HepG2 (cell line): ENCODE measurements around the gene BCAS3. TPM values are rescaled to one million over a fixed set of nuclear protein-coding genes. Genes with fewer than 3 reads are reported as not detected.

Experiments
- ZBTB40 ChIP-seq, 2 experiments: fragments of 450-650 bp in 1 of 2; sonication (generic) in 1 of 2; formaldehyde crosslinking in 1 of 2; IDR thresholded peaks; 2 replicates each; pipeline versions ENCODE4 v1.6.1 to v1.8.0; 2016 to 2022; ENCODE audit warnings: antibody characterized with exemption in 1 of 2, mild to moderate bottlenecking in 1 of 2, missing genetic modification reagents in 1 of 2
- ZHX2 ChIP-seq, 2 experiments: sonication (generic) in 1 of 2; formaldehyde crosslinking in 1 of 2; IDR thresholded peaks; 2 replicates each; pipeline versions ENCODE4 v1.6.1 to v1.9.0; 2014 to 2022; ENCODE audit warnings: antibody characterized with exemption in 1 of 2, borderline replicate concordance in 1 of 2, inconsistent platforms in 1 of 2, low read depth in 1 of 2, missing genetic modification reagents in 1 of 2
- polyA plus RNA-seq, 8 experiments: library from polyadenylated mRNA; depleted of rRNA in 3 of 8; stranded (reverse) in 7 of 8; unstranded in 1 of 8; fragments of >200 nt; fragmentation: Illumina TruSeq in 4 of 8; extraction: Trizol in 4 of 8; gene quantifications; 2 replicates each; pipeline versions ENCODE4 v1.2.1 to v1.2.3, GENCODE V29; 2011 to 2016; ENCODE audit warnings: low read depth in 4 of 8, missing spikeins in 1 of 8, mixed read lengths in 1 of 8; ENCODE audit not compliant: insufficient read depth in 1 of 8
- total RNA-seq, 5 experiments: library from RNA; depleted of rRNA; stranded (reverse); fragments of >200 nt; fragmentation: Illumina TruSeq; extraction: Trizol; gene quantifications; 2 replicates each; pipeline ENCODE4 v1.2.3, GENCODE V29; 2016; ENCODE audit warnings: low read depth in 1 of 5

Gene BCAS3
- total and polyA plus RNA-seq, 2 of the 13 experiments (the other 11 are each of a cell fraction or from before 2014, with no cell fraction given): 10.7 to 11.2 TPM

GRCh38 chr17:61009663-61010062 lies 332.0 kb downstream of the BCAS3 start (continued):
- TF ChIP-seq ZHX2 (IDR thresholded peaks at IDR 0.05; ENCODE audit: low read depth) (no peak), ZHX2 (CRISPR knock-in tag; IDR thresholded peaks at IDR 0.05; ENCODE audit: borderline replicate concordance) (no peak), ZBTB40 (IDR thresholded peaks at IDR 0.05) (no peak), ZBTB40 (CRISPR knock-in tag; IDR thresholded peaks at IDR 0.05) (no peak)
